Regular cardiac myocyte (primary cell): ENCODE results near the gene VRK2. TPM values are rescaled to one million over a fixed set of nuclear protein-coding genes. Genes with fewer than 3 reads are reported as not detected.

Source experiments
- total RNA-seq: library from RNA; depleted of rRNA; stranded (reverse); fragments of >200 nt; gene quantifications from 2 replicates; pipeline ENCODE4 v1.2.3, GENCODE V29; 2014

VRK2 gene
- total RNA-seq: 21.4 and 23.6 TPM in 2 replicates

GRCh38 chr2:58046585-58047372, at the start of gene VRK2:
TSS of gene VRK2 (plus strand) at chr2:58046806. CDS start at chr2:58048832, 2,026 bp downstream.

Other genes with a start within 250 kb of the VRK2 start
- 15.0 and 19.7 TPM in 2 replicates for gene FANCL, start 194.5 kb downstream of the VRK2 start, total RNA-seq